Panc1 (cell line): ENCODE results near the gene ZBTB1. TPM values are rescaled to one million over a fixed set of nuclear protein-coding genes. Genes with fewer than 3 reads are reported as not detected.

Source experiments
- ATAC-seq: fragments of 200-7000 bp; cut with Tn5 transposase; 2 replicates; pipeline ENCODE4 v1.9.1; 2020; ENCODE audit warnings: mild to moderate bottlenecking, moderate library complexity
- BruUV-seq: library from RNA; stranded (reverse); fragments of 400-500 nt; replicated peaks from 2 replicates; lab custom pipeline; 2021; lab: Mats Ljungman, UMichigan
- CTCF ChIA-PET: fragments of 300-600 bp; sonication (Branson Sonifier 250); formaldehyde crosslinking; loops from one replicate; lab custom pipeline; 2022; ENCODE audit warnings: antibody characterized with exemption; lab: Charles Lee
- POLR2A ChIA-PET: fragments of 300-600 bp; sonication (Branson Sonifier 250); formaldehyde crosslinking; loops from one replicate; lab custom pipeline; 2022; ENCODE audit warnings: antibody characterized with exemption; lab: Charles Lee
- DNase-seq: peaks from one replicate; pipeline ENCODE4 v3.0.0-alpha.2; 2010; ENCODE audit warnings: low read depth, low spot score
- H3K27ac ChIP-seq: 2 replicates; pipeline ENCODE4 v1.5.1; 2011; ENCODE audit warnings: mild to moderate bottlenecking, low read length, inconsistent platforms
- H3K27me3 ChIP-seq: fragments of 200-500 bp; sonication (Bioruptor generic); 2 replicates; pipeline ENCODE4 v1.6.0; 2014; ENCODE audit warnings: low read length, inconsistent platforms; ENCODE audit not compliant: control insufficient read depth, insufficient read depth
- H3K36me3 ChIP-seq: fragments of 200-500 bp; sonication (Bioruptor generic); 2 replicates; pipeline ENCODE4 v1.5.1; 2014; ENCODE audit warnings: inconsistent platforms, mild to moderate bottlenecking, low read length, moderate library complexity; ENCODE audit not compliant: control insufficient read depth, insufficient read depth
- H3K4me1 ChIP-seq: 2 replicates; pipeline ENCODE4 v1.5.1; 2011; ENCODE audit warnings: inconsistent platforms, mild to moderate bottlenecking, low read length, moderate library complexity; ENCODE audit not compliant: control insufficient read depth, insufficient read depth
- H3K4me3 ChIP-seq, 2 experiments: 2 replicates each; pipeline ENCODE4 v1.5.1; 2011 to 2012; ENCODE audit warnings: low read depth in 2 of 2, low read length in 2 of 2, mild to moderate bottlenecking in 2 of 2, inconsistent platforms in 1 of 2, moderate library complexity in 1 of 2
- H3K9me3 ChIP-seq: fragments of 200-500 bp; sonication (Bioruptor generic); 2 replicates; pipeline ENCODE4 v1.5.1; 2014; ENCODE audit warnings: low read depth, mild to moderate bottlenecking, inconsistent platforms, low read length, moderate library complexity; ENCODE audit not compliant: control insufficient read depth, insufficient read depth
- CTCF ChIP-seq: fragments of 450-650 bp; IDR thresholded peaks from 2 replicates; pipeline ENCODE4 v1.5.1; 2017; ENCODE audit warnings: mild to moderate bottlenecking
- POLR2AphosphoS5 ChIP-seq: IDR thresholded peaks from 2 replicates; pipeline ENCODE4 v1.6.1; 2012; ENCODE audit warnings: mild to moderate bottlenecking, low read depth, low read length, moderate library complexity
- REST ChIP-seq, 2 experiments: IDR thresholded peaks; 2 replicates each; pipeline ENCODE4 v1.6.1; 2011 to 2012; ENCODE audit warnings: low read depth in 2 of 2, control low read depth in 1 of 2, low read length in 1 of 2, mild to moderate bottlenecking in 1 of 2, moderate library complexity in 1 of 2; ENCODE audit not compliant: insufficient read depth in 1 of 2
- SIN3A ChIP-seq: IDR thresholded peaks from 2 replicates; pipeline ENCODE4 v1.6.1; 2012; ENCODE audit warnings: low read depth, mild to moderate bottlenecking, low read length, moderate library complexity, borderline replicate concordance; ENCODE audit not compliant: insufficient read depth
- TCF7L2 ChIP-seq: IDR thresholded peaks from 2 replicates; pipeline ENCODE4 v1.6.1; 2011; ENCODE audit warnings: mild to moderate bottlenecking, low read depth, low read length, inconsistent platforms
- in situ Hi-C: cut with HindIII; loops from 2 replicates; pipeline ENCODE4 v1.10.0; 2016; ENCODE audit warnings: low sequenced_read_pairs, low pct_unique_long_range_greater_than_20kb
- intact Hi-C: fragments of 100-400 bp; cut with micrococcal nuclease; formaldehyde crosslinking; loops from one replicate; pipeline ENCODE4 v1.10.0; 2022; ENCODE audit not compliant: unreplicated experiment
- total RNA-seq: library from RNA; stranded (reverse); gene quantifications from one replicate; pipeline ENCODE4 v1.2.1, GENCODE V29; 2021; ENCODE audit not compliant: unreplicated experiment

ZBTB1 gene
- total RNA-seq, 1 experiment from 2014 or later, result 36.1 TPM

- DNase-seq, result no peak
- POLR2A ChIA-PET, result no interaction called here
- Histone ChIP-seq H3K4me1 (no peaks in the 10 kb centered on the region), H3K4me3 (no peak overlapping the region), H3K9me3 (no peaks in the 10 kb centered on the region), H3K36me3 (peaks cover 10% of the 10 kb centered on the region; the same call in 1 of the 2 replicates), H3K27me3 (no peaks in the 10 kb centered on the region), H3K27ac (no peak overlapping the region)
- TF ChIP-seq TCF7L2 (no peak), REST (IDR thresholded peaks at IDR 0.05; ENCODE audit: insufficient read depth in 1 of 2, low read depth in 2 of 2, low read length in 1 of 2) (no peak)
- BruUV-seq, result no TSS peak
- ATAC-seq, result no peak
- CTCF ChIA-PET, result no interaction called here
- in situ Hi-C loops (no loop called here), intact Hi-C loops (no loop called here)
These were observed 20.8 kb downstream of the ZBTB1 start for GRCh38 chr14:64525354-64525753.

GRCh38 chr14:64531567-64531966 lies 27.0 kb downstream of the ZBTB1 start:
- H3K4me3 ChIP-seq, result no peak overlapping the region
- H3K27ac ChIP-seq, result no peak overlapping the region
- no peak for ATAC-seq
- no peaks in the 10 kb centered on the region for H3K4me1 ChIP-seq
- H3K9me3 ChIP-seq, result no peaks in the 10 kb centered on the region
- H3K36me3 ChIP-seq, result no peaks in the 10 kb centered on the region
- ChIA-PET POLR2A (no interaction called here), CTCF (no interaction called here)
- no peak for TF ChIP-seq POLR2AphosphoS5
- TF ChIP-seq REST (IDR thresholded peaks at IDR 0.05; ENCODE audit: insufficient read depth in 1 of 2, low read depth in 2 of 2, low read length in 1 of 2), result no peak
- TF ChIP-seq CTCF, result no peak
- TF ChIP-seq TCF7L2, result no peak
- no peak for TF ChIP-seq SIN3A
- intact Hi-C loops, result no loop called here
- BruUV-seq, result no TSS peak
- in situ Hi-C loops, result no loop called here
- DNase-seq, result no peak
- H3K27me3 ChIP-seq, result no peaks in the 10 kb centered on the region
